Stimulated activated naive CD4-positive, alpha-beta T cell (primary cell): ENCODE results near the gene DDR1.
"Not testable (repeated sequence)": the region's sequence is repeated elsewhere in the genome, so short reads cannot be mapped to it uniquely, and the experiment has no call there.

Source experiments
- DNase-seq, 6 experiments: peaks; one replicate each; lab custom pipeline; 2025; lab: John Stamatoyannopoulos, UW

DDR1 gene

DNA sequence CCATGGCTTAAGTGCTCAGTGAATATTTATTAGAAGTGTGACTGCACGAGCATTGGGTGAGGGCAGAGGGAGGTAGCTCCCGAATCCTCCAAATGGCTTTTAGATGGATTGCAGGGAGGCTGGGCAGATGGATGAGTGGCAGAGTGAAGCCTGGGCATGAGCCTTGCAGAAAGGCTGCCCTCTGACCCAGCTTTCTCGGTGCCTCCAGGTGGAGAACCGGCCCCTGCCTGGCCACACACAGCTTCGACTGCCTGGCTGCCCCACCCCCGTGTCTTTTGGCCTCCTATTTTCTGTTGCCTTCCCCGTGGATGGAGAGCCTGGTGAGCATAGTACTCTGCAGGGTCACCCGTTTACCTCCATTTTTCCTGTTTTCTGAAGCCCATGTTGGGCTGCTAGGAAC is 33.2 kb downstream of the DDR1 start:
- no peak for DNase-seq

DNA sequence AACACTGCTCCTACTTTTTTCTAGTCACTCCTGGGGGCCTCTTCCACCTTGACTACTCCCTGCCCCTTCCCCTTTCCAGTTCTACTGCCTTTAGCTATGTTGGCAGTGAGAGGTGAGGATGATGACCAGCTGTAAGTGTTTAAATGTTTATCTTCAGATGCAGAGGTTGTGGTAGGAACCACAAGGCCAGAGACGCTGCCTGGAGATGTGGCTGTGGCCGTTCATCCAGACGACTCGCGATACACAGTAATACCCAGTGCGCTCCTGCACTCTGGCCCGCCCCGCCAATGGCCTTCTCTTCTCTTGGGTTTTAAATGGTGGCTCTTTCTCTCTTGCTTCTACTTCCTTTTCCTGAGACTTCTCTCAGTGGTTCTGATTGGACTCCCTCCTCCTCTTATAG is 34.4 kb downstream of the DDR1 start:
- no peak for DNase-seq

DNA sequence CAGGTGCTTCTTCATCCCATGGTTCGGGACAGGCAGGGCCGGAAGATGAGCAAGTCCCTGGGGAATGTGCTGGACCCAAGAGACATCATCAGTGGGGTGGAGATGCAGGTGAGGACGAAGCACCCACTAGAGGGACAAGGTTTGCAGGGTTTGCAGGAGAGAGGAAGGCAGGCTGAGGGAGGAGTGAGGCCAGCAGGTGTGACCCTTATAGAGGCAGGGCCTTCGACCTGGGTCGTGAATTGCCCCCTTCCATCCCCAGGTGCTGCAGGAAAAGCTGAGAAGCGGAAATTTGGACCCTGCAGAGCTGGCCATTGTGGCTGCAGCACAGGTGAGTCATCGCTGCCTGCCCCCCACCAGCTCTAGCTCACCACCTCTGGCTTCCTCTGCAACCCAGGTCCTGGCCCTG is 38.1 kb downstream of the DDR1 start:
- no peak for DNase-seq

GRCh38 chr6:30924040-30924627 is 39.8 kb downstream of the DDR1 start:
- not testable (repeated sequence) for DNase-seq

GRCh38 chr6:30926644-30927043 is 42.3 kb downstream of the DDR1 start:
- no peak for DNase-seq

DNA sequence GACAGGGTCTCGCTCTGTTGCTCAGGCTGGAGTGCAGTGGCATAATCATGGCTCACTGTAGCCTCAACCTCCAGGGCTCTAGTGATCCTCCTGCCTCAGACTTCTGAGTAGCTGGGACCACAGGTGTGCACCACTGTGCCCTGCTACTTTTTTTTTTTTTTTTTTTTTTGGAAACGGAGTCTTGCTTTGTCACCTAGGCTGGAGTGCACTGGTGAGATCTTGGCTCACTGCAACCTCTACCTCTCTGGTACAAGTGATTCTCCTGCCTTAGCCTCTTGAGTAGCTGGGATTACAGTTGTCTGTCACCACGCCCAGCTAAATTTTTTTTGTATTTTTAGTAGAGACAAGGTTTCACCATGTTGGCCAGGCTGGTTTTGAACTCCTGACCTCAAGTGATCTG is 42.8 kb downstream of the DDR1 start:
- not testable (repeated sequence) for DNase-seq

- DNase-seq: no peak
These were observed 44.4 kb downstream of the DDR1 start for GRCh38 chr6:30928677-30929076.

GRCh38 chr6:30930506-30930905 is 46.2 kb downstream of the DDR1 start:
- DNase-seq: no peak

DNA sequence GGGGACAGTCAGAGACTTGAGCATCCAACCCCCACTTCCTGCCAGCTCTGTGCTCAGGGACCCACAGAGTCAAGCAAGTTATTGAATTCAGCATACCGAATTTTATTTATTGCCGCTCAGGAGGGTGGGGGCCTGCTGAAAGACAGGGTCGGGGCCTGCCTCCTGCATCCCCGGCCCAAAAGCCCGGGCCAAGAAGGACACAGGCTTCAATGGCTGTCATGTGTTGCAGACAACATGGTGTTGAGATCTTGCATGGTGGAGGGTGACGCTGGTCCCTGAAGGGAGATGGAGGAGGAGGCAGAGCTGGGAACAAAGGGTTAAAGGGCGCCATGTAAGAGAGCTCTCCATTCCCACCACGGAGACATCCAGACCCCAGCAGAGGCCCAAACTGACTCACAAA is 47.0 kb downstream of the DDR1 start:
- no peak for DNase-seq

- no peak for DNase-seq
These were observed 47.8 kb downstream of the DDR1 start, which contains the start of gene SFTA2 for GRCh38 chr6:30931969-30932645. Gene SFTA2 (minus strand): TSS chr6:30932170. CDS start chr6:30932096, 74 bp downstream.

- DNase-seq: no peak
These were observed 48.5 kb downstream of the DDR1 start for GRCh38 chr6:30932665-30933365.

GRCh38 chr6:30935018-30935417 is 50.7 kb downstream of the DDR1 start:
- no peak for DNase-seq

DNA sequence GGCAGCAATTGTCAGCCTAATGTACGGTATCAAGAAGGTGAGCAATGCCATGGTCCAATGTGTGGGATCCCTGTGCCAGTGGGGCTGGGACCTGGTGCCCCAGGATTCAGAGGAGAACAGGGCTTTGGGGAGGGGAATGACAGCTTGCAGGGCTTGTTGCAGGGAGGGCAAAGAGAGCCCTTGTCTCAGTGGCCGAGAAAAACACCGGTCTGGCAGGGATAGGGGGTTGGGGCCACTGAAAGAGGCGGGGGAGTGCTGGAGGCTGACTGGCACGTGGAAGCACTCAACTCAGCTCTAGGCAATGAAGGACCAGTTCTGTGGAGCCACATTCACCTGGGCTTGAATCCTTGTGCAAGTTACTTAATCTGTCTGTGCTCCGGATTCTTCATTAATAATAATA is 52.9 kb downstream of the DDR1 start:
- no peak for DNase-seq

DNA sequence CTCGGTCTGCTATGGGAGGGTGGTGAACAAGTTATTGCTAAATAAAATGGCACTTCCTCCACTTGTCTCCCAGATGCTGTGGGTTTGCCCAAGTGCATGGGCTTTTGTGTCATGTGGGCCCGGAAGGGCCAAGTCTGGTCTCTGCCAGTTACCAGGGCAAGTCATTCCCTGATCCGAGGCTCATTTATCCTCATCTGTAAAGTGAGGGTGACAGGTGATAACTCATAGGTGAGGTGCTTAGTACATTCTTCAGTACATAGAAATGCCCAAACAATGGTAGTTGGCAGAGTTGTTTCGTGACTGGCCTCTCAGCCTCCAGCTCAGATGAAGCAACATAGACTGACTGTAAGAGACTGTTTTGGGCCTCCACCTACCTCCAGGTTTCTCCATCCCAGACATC is 54.4 kb downstream of the DDR1 start:
- no peak for DNase-seq

GRCh38 chr6:30939473-30939872 is 55.2 kb downstream of the DDR1 start:
- DNase-seq: no peak

GRCh38 chr6:30940361-30940986 is 56.2 kb downstream of the DDR1 start, which contains the start of gene MUCL3:
Gene MUCL3 (plus strand): TSS chr6:30940973. CDS start chr6:30941000, 27 bp downstream.
- DNase-seq: no peak

DNA sequence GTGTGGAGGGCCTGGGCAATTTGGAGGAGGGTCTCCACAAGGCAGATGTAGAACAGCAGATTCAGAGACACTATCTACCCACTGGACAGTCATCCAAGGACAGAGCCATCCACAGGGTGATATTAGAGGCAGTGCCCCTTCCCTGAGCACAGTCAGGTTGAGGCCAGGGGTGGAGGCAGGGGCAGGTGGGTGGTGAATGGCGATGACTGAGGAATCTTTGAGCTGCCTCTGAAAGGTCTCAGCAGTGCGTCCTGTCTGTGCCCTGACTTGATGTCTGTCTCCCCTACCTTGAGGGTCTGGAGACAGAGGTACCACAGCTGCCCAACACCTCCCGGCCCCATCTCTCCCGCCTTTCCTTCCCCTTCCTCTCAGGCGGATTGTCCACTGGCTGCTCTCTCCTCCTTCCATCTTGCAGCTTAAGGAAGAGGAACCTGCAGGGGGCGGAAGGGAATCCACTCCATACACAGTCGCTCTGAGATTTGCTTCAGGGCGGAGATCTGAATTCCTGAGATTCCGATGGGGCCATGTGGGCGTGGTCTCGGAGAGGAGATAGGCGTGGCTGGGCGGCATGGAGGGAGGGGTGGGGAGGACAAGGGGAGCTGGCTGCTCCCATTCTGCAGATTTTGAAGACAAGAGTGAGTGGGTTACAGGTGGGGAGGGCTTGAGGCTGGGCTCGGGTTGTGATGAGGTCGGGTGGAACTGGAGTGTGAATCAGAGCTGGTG is 58.2 kb downstream of the DDR1 start:
- DNase-seq: peak in 1 of 6 experiments; percentile 4

DNA sequence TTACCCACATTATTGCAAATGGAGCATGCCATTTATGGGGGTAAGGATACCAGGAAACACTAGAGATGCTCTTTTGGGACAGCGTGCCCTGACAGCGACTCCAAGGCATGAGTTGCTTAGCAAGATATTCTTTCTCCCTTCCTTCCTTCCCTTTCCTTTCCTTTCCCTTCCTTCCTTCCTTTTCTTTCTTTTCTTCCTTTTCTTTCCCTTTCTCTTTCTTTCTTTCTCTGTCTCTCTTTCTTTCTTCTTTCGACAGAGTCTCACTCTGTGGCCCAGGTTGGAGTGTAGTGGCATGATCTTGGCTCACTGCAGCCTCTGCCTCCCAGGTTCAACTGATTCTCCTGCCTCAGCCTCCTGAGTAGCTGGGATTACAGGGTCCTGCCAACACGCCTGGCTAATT is 59.7 kb downstream of the DDR1 start:
- no peak for DNase-seq

DNA sequence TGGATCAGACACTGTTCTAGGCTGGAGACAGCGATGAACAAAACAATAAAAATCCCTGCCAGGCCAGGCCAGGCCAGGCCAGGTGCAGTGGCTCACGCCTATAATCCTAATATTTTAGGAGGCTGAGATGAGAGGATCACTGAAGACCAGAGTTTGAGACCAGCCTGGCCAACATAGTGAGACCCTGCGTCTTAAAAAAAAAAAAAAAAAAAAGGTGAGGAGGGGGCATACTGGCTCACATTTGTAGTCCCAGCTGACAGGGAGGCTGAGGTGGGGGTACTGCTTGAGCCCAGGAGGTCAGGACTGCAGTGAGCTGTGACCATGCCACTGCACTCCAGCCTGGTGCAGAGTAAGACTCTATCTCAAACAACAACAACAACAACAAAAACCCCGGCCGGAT is 61.0 kb downstream of the DDR1 start:
- DNase-seq: no peak

GRCh38 chr6:30947231-30947630 is 62.9 kb downstream of the DDR1 start:
- DNase-seq: no peak

GRCh38 chr6:30948811-30949210 is 64.5 kb downstream of the DDR1 start:
- no peak for DNase-seq
